ENCODE results near the gene RAMP3. TPM values are rescaled to one million over a fixed set of nuclear protein-coding genes. Genes with fewer than 3 reads are reported as not detected.

Gene RAMP3
- total and polyA plus RNA-seq, 9 of the 15 experiments (the other 6 are each of a cell fraction or from before 2014, with no cell fraction given), result not detected

- Histone ChIP-seq H3K79me2 (ENCODE audit: control insufficient read depth, insufficient read depth, low read length) (no peaks in the 10 kb centered on the region), H3K9me3 (replicated peaks; ENCODE audit: control insufficient read depth, insufficient read depth, low read depth, low read length) (no peaks in the 10 kb centered on the region), H4K20me1 (replicated peaks; ENCODE audit: control insufficient read depth, insufficient read depth, low read length) (0 out of 2 replicates have a peak, but pooled peaks cover 3% of the 10 kb centered on the region), H2AFZ (ENCODE audit: low read depth, low read length) (0 out of 2 replicates have a peak overlapping the region, but pooled peaks have one; percentile 57), H3K27me3 (ENCODE audit: control insufficient read depth in 2 of 2, insufficient read depth in 2 of 2, low read length in 2 of 2) (peaks cover 10 to 38% of the 10 kb centered on the region in 2 experiments), H3K9ac (ENCODE audit: insufficient read depth in 1 of 2, low read depth in 2 of 2, low read length in 2 of 2) (no peak overlapping the region), H3K27ac (ENCODE audit: extremely low read depth, low read depth, low read length) (no peak overlapping the region; the same call in 2 of the 3 replicates), H3K4me1 (replicated peaks in 1 of 2; ENCODE audit: control insufficient read depth in 2 of 2, insufficient read depth in 2 of 2, low read length in 2 of 2) (peaks cover 4 to 12% of the 10 kb centered on the region in 2 experiments; a peak in 2 of 5 replicates), H3K4me3 (no peak overlapping the region), H3K4me2 (ENCODE audit: insufficient read depth, low read length) (no peak overlapping the region), H3K9me1 (ENCODE audit: control insufficient read depth, insufficient read depth, low read length) (no peaks in the 10 kb centered on the region), H3K36me3 (ENCODE audit: control insufficient read depth, insufficient read depth, low read length) (no peaks in the 10 kb centered on the region)
- BruUV-seq (replicated peaks), result no TSS peak
- FAIRE-seq (no peak), ATAC-seq (no peak), DNase-seq (ENCODE audit: extremely low read depth in 1 of 4, low spot score in 3 of 4) (no peak)
- in situ Hi-C loops (cut with MboI) (no loop called here), intact Hi-C loops (cut with micrococcal nuclease) (no loop called here)
- WGBS (ENCODE audit: insufficient coverage, low coverage, missing lambda C conversion rate), result 40% methylated on average over 10 of the region's 10 CpGs
- ChIA-PET CTCF (ENCODE audit: low intra/inter-chr PET ratio) (no interaction called here), POLR2A (interaction anchor here (0.6 kb wide), 1 partner anchor 1322 kb away, joined by 4 read pairs; no protein-coding TSS in a partner anchor)
- TF ChIP-seq XRCC3 (IDR thresholded peaks at IDR 0.05), result no peak
- no peak for TF ChIP-seq NR1H2 (CRISPR knock-in tag; IDR thresholded peaks at IDR 0.05)
- TF ChIP-seq POLR2B (IDR thresholded peaks at IDR 0.05; ENCODE audit: low read depth, partially characterized antibody), result no peak
- TF ChIP-seq BHLHE40 (IDR thresholded peaks at IDR 0.05; ENCODE audit: low read length), result peak; percentile 58; the same call in 1 of the 2 replicates
- TF ChIP-seq RBM25 (IDR thresholded peaks at IDR 0.05; ENCODE audit: low read depth, low read length, severe bottlenecking), result no peak
- TF ChIP-seq ILF3 (IDR thresholded peaks at IDR 0.05; ENCODE audit: borderline replicate concordance), result no peak
- TF ChIP-seq CREB3 (tag; conservative IDR thresholded peaks at IDR 0.05; ENCODE audit: low read depth), result no peak
- TF ChIP-seq GATAD2B (IDR thresholded peaks at IDR 0.05; ENCODE audit: borderline replicate concordance), result no peak
- TF ChIP-seq POLR3A (IDR thresholded peaks at IDR 0.05; ENCODE audit: borderline replicate concordance, extremely low read depth, insufficient read depth, insufficient read length), result no peak
- no peak for TF ChIP-seq ZNF431 (CRISPR knock-in tag; IDR thresholded peaks at IDR 0.05)
- TF ChIP-seq SRSF3 (IDR thresholded peaks at IDR 0.05; ENCODE audit: insufficient read depth, low read length), result no peak
- peak; percentile 51; the same call in 1 of the 2 replicates for TF ChIP-seq ZNF24 (IDR thresholded peaks at IDR 0.05)
- TF ChIP-seq TEAD4 (IDR thresholded peaks at IDR 0.05; ENCODE audit: low read length), result no peak
- no peak for TF ChIP-seq TEAD4 (CRISPR knock-in tag; IDR thresholded peaks at IDR 0.05; ENCODE audit: borderline replicate concordance)
- no peak for TF ChIP-seq ZNF347 (CRISPR knock-in tag; IDR thresholded peaks at IDR 0.05; ENCODE audit: low read depth)
Observed at GRCh38 chr7:45148653-45148973, 9.0 kb upstream of the RAMP3 start.
